HG02981 (cell line): ENCODE results near the gene FBXO40.

Experiments used
- ATAC-seq: cut with Tn5 transposase; IDR thresholded peaks from one replicate; pipeline ENCODE4 v1.9.1; 2021; ENCODE audit warnings: mild to moderate bottlenecking, moderate library complexity; ENCODE audit not compliant: unreplicated experiment

The FBXO40 gene

GRCh38 chr3:121661376-121661775 is 68.2 kb downstream of the FBXO40 start:
- ATAC-seq, result no peak

GRCh38 chr3:121662742-121663141 is 69.6 kb downstream of the FBXO40 start:
- no peak for ATAC-seq

GRCh38 chr3:121663171-121663847 is 70.1 kb downstream of the FBXO40 start:
- no peak for ATAC-seq

GRCh38 chr3:121665488-121665887 is 72.3 kb downstream of the FBXO40 start:
- ATAC-seq, result no peak

- no peak for ATAC-seq
Measured at GRCh38 chr3:121667333-121667732, 74.2 kb downstream of the FBXO40 start.

- ATAC-seq, result no peak
Measured at GRCh38 chr3:121670676-121671075, 77.5 kb downstream of the FBXO40 start.

- ATAC-seq, result no peak
Measured at GRCh38 chr3:121677141-121677540, 84.0 kb downstream of the FBXO40 start.
